Type B pancreatic cell (in vitro differentiated cells): ENCODE data around the gene RHOBTB3. TPM values are rescaled to one million over a fixed set of nuclear protein-coding genes. Genes with fewer than 3 reads are reported as not detected.

Experiments
- DNase-seq: peaks from one replicate; pipeline ENCODE4 v3.0.0; 2021; ENCODE audit warnings: mixed read lengths; ENCODE audit not compliant: unreplicated experiment; ENCODE audit errors: extremely low spot score
- H3K27ac Mint-ChIP-seq: 2 replicates; pipeline ENCODE4 v1.8.0; 2021; ENCODE audit warnings: mild to moderate bottlenecking, mixed read lengths
- H3K27me3 Mint-ChIP-seq: 2 replicates; pipeline ENCODE4 v1.8.0; 2021; ENCODE audit warnings: mixed read lengths
- H3K36me3 Mint-ChIP-seq: 2 replicates; pipeline ENCODE4 v1.8.0; 2021; ENCODE audit warnings: mixed read lengths
- H3K4me1 Mint-ChIP-seq: one replicate; pipeline ENCODE4 v1.8.0; 2021; ENCODE audit warnings: mixed read lengths; ENCODE audit not compliant: unreplicated experiment
- H3K4me3 Mint-ChIP-seq: 2 replicates; pipeline ENCODE4 v1.8.0; 2021; ENCODE audit warnings: mild to moderate bottlenecking, mixed read lengths
- H3K9me3 Mint-ChIP-seq: 2 replicates; pipeline ENCODE4 v1.8.0; 2021; ENCODE audit warnings: mixed read lengths
- total RNA-seq: library from RNA; stranded (reverse); gene quantifications from 2 replicates; pipeline ENCODE4 v1.2.1, GENCODE V29; 2021; ENCODE audit warnings: low replicate concordance
- TF ChIP-seq, protein P1 (sequence below): fragments of 200-600 bp; sonication (generic); conservative IDR thresholded peaks from 2 replicates; pipeline ENCODE4 v1.5.0; 2021; ENCODE audit warnings: antibody characterized with exemption, mild to moderate bottlenecking

The RHOBTB3 gene
- total RNA-seq, 1 donor from 2014 or later: 76.3 TPM

DNA sequence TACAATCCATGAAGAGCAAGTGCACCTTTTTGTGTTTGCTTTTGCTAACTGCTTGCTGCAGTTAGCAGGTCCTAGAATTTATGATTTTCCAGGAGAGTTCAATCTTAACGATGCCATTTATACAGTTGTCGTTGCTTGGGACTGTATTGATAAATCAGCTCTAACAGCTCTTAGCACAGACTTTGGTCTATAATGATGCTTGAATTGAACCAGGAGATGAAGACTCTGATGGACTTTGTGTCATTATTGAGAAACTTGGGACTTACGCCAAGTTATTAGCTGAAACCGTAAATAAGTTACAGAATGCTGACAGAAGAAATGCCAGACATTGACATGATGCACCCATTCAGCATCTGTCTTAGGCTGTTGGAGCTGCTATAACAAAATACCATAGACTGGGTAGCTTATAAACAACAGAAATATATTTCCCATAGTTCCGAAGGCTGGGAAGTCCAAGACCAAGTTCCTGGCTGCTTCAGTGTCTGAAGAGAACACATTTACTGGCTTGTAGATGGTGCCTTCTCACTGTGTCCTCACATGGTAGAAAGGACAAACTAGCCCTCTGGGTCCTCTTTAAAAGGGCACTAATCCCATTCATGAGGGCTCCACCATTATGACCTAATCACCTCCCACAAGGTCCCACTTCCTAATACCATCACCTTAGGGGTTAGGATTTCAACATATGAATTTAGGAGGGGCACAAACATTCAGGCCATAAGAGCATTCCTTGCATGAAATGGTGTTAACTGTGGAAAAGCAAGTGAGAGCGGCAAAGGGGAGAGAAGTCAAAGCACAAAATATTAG is 73.8 kb downstream of the RHOBTB3 start:
- H3K9me3 Mint-ChIP-seq: no peaks in the 10 kb centered on the region
- no peak overlapping the region for H3K27ac Mint-ChIP-seq
- H3K27me3 Mint-ChIP-seq: no peaks in the 10 kb centered on the region
- no peak for DNase-seq
- TF ChIP-seq, protein P1, sequence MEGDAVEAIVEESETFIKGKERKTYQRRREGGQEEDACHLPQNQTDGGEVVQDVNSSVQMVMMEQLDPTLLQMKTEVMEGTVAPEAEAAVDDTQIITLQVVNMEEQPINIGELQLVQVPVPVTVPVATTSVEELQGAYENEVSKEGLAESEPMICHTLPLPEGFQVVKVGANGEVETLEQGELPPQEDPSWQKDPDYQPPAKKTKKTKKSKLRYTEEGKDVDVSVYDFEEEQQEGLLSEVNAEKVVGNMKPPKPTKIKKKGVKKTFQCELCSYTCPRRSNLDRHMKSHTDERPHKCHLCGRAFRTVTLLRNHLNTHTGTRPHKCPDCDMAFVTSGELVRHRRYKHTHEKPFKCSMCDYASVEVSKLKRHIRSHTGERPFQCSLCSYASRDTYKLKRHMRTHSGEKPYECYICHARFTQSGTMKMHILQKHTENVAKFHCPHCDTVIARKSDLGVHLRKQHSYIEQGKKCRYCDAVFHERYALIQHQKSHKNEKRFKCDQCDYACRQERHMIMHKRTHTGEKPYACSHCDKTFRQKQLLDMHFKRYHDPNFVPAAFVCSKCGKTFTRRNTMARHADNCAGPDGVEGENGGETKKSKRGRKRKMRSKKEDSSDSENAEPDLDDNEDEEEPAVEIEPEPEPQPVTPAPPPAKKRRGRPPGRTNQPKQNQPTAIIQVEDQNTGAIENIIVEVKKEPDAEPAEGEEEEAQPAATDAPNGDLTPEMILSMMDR: no peak
- no peak overlapping the region for H3K4me3 Mint-ChIP-seq
- peaks cover 18% of the 10 kb centered on the region for H3K4me1 Mint-ChIP-seq
- H3K36me3 Mint-ChIP-seq: no peaks in the 10 kb centered on the region

DNA sequence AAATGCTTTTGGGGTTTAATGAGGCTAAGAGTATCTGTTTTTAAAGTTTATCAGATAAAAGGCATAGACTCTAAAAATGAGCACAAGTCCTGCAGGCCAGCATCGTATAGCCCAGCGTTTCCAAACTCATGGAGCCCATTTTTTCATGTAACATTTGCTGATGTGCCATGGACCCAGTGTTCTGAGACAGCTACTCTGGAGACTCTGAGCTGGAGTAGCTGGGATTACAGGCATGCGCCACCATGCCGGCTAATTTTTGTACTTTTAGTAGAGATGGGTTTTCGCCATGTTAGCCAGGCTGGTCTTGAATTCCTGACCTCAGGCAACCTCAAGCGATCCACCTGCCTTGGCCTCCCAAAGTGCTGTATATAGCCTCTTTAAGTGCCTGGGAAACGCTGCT is 75.6 kb downstream of the RHOBTB3 start:
- H3K36me3 Mint-ChIP-seq: no peaks in the 10 kb centered on the region
- no peak overlapping the region for H3K4me3 Mint-ChIP-seq
- TF ChIP-seq, protein P1: no peak
- no peak overlapping the region for H3K27ac Mint-ChIP-seq
- DNase-seq: no peak
- H3K9me3 Mint-ChIP-seq: no peaks in the 10 kb centered on the region
- H3K4me1 Mint-ChIP-seq: peaks cover 30% of the 10 kb centered on the region
- no peaks in the 10 kb centered on the region for H3K27me3 Mint-ChIP-seq

DNA sequence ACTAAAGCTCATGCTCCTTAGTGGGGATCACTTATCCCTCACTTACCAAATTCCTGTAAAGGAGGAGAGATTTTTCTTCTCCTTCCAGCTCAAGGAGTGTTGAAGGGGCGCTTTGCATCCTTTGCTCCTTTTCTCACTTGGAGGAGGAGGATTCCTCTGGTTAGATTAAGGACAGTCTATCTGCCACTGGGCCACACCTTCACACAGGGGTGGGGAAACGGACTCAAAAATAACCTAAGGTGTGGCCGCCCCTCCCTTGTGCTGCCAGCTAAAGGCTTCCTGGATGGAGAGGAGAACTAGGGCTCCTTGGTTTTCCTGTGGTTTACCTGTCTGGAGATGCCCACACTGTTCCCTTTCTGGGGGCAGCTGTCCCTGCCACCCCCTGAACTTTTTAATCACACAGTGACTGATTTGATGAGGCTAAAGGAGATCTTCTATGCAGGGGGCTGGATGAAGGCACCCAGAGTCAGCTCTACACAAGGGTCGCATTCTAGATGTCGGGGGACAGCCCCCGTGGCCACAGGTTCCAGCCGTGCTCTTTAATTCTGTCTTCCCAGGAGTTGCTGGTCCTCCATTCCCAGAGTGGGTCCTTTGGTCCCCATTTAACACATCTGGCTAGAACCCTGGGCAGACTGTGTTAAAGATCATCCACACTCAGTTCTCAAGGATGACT is 77.0 kb downstream of the RHOBTB3 start:
- Mint-ChIP-seq H3K4me3 (no peak overlapping the region), H3K27ac (no peak overlapping the region), H3K36me3 (no peaks in the 10 kb centered on the region), H3K9me3 (no peaks in the 10 kb centered on the region), H3K27me3 (no peaks in the 10 kb centered on the region), H3K4me1 (peaks cover 38% of the 10 kb centered on the region)
- DNase-seq: no peak
- TF ChIP-seq, protein P1: no peak

DNA sequence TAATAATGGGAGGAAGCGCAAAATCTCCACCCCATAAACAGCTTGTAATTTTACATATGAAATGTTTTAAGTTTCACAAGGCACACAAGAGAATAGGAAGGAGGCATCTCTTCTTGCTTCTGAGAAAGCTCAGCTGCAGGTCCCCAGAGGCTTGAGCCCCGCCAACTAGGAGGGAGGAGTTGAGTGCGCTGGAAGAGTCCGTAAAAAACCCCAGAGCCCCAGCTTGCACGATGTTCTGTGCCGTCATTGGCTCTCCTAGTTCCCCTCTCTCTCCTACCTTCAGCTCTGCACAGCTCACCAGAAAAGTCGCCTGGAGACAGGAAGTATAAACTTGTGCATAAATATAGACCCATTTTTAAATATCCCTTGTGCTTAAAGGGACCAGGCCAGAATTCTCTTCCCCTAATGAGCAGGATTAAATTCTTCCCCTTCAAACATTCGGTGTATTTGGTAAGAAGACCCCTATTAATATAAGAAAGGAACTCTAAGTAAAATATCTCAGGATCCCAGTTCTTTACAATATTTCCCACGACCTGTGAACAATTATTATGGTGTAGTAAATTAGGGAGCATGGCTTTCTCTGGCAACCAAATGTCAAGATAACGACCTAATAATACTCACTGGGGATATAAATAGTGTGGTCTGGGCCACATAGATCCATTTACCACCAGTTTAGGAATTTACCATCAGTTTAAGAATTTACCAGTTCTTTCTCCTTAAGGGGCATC is 77.7 kb downstream of the RHOBTB3 start:
- Mint-ChIP-seq H3K4me3 (no peak overlapping the region), H3K9me3 (no peaks in the 10 kb centered on the region), H3K27ac (no peak overlapping the region), H3K4me1 (peaks cover 32% of the 10 kb centered on the region), H3K27me3 (no peaks in the 10 kb centered on the region), H3K36me3 (no peaks in the 10 kb centered on the region)
- TF ChIP-seq, protein P1: no peak
- DNase-seq: no peak

DNA sequence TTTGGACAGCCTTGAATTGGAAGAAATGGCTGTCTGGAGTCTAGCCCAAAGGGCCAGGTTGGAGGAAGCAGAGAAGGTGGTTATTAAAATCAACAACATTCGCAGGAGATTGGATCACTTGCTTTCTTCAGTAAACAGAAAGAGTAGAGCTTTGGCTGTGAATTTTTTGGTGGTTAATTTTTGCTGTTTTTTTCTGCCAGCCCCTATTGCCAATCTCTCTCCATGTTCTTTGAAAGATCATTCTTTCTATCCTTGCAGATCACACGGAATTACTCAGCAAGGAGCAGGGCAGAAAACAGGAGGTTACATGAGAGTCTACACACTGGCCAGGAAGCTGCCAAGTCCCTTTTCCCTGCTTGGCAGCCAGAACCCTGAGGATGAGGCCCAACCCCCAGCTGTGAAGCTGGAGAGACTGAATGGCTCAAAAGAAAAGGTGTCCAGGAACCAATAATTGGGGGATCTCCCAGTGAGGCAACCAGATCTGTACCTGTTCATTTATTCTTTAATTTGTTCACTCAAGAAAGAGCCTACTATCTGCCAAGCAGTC is 78.4 kb downstream of the RHOBTB3 start:
- Mint-ChIP-seq H3K27ac (no peak overlapping the region), H3K4me3 (no peak overlapping the region)
- TF ChIP-seq, protein P1: no peak

More for the DNA sequence above, 78.4 kb downstream of the RHOBTB3 start:
- Mint-ChIP-seq H3K27me3 (no peaks in the 10 kb centered on the region), H3K36me3 (peaks cover 5% of the 10 kb centered on the region), H3K9me3 (no peaks in the 10 kb centered on the region), H3K4me1 (peaks cover 36% of the 10 kb centered on the region)
- DNase-seq: no peak
